ENCODE data around the gene RRN3. TPM values are rescaled to one million over a fixed set of nuclear protein-coding genes. Genes with fewer than 3 reads are reported as not detected.
"Not testable (repeated sequence)": the region's sequence is repeated elsewhere in the genome, so short reads cannot be mapped to it uniquely, and the experiment has no call there.

Gene RRN3
- total RNA-seq, 1 experiment from 2014 or later, result 29.9 TPM

DNA sequence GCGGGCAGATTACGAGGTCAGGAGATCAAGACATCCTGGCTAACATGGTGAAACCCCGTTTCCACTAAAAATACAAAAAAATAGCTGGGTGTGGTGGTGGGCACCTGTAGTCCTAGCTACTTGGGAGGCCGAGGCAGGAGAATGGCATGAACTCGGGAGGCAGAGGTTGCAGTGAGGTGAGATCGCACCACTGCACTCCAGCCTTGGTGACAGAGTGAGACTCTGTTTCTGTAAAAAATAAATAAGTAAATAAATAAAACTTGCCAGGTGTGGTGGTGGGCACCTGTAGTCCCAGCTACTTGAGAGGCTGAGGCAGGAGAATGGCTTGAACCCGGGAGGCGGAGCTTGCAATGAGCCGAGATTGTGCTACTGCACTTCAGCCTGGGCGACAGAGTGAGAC is 81.1 kb downstream of the RRN3 start:
- H3K27ac ChIP-seq (ENCODE audit: low read length); H3K9me2 ChIP-seq (replicated peaks; ENCODE audit: low read length); H2AFZ ChIP-seq (ENCODE audit: low read length); H3K4me1 ChIP-seq (ENCODE audit: insufficient read depth, low read length); H3K4me3 ChIP-seq (ENCODE audit: low read length); H3K27me3 ChIP-seq (ENCODE audit: low read length); H4K20me1 ChIP-seq (ENCODE audit: low read length); BruUV-seq (replicated peaks); POLR2A ChIA-PET (ENCODE audit: unreplicated experiment); H3F3A ChIP-seq (ENCODE audit: low read length, unreplicated experiment); DNase-seq; CTCF ChIA-PET; H3K79me2 ChIP-seq (ENCODE audit: low read length); H3K9ac ChIP-seq (ENCODE audit: low read length); H3K9me3 ChIP-seq (ENCODE audit: low read length); H3K4me2 ChIP-seq (ENCODE audit: low read length); intact Hi-C loops (cut with micrococcal nuclease); ATAC-seq: not testable (repeated sequence)
- peaks cover 12% of the 10 kb centered on the region; the same call in 1 of the 2 replicates for H3K36me3 ChIP-seq (ENCODE audit: low read depth, low read length)

Small RNA genes lying within 50 kb of the gene (microRNA-seq; reads per million reads assigned to microRNA genes)
- gene MIR1972-1 (ENCODE audit: unreplicated experiment) (not detected), gene MIR6511B2 (ENCODE audit: unreplicated experiment) (not detected)

Other genes starting within 250 kb of the RRN3 start
- gene NPIPA1, start 156.8 kb downstream of the RRN3 start, total RNA-seq (2014; rRNA removed), result 10.9 and 16.8 TPM in 2 replicates
- gene PDXDC1, start 119.2 kb downstream of the RRN3 start, total RNA-seq (2014; rRNA removed), result 62.6 and 75.4 TPM in 2 replicates
- 23.8 and 32.0 TPM in 2 replicates for gene NTAN1, start 38.2 kb downstream of the RRN3 start, total RNA-seq (2014; rRNA removed)

Data from PC-3 (cell line).